K562 (cell line): ENCODE measurements around the gene TIMM50. TPM values are rescaled to one million over a fixed set of nuclear protein-coding genes. Genes with fewer than 3 reads are reported as not detected.

Source experiments
- ELF1 ChIP-seq: fragments of 200-800 bp; sonication (Bioruptor generic); IDR thresholded peaks from 2 replicates; pipeline ENCODE4 v1.6.1; 2016; ENCODE audit warnings: missing genetic modification characterization, missing compliant biosample characterization
- GTF2E2 ChIP-seq: fragments of 200-800 bp; sonication (Bioruptor generic); IDR thresholded peaks from 2 replicates; pipeline ENCODE4 v1.6.1; 2016; ENCODE audit warnings: missing genetic modification characterization, missing compliant biosample characterization
- ID3 ChIP-seq, 2 experiments: fragments of 250-450 bp in 1 of 2; fragments of 450-650 bp in 1 of 2; sonication (Bioruptor Pico) in 1 of 2; IDR thresholded peaks; 2 replicates each; pipeline versions ENCODE4 v1.6.1 to v1.8.0; 2016 to 2021; ENCODE audit warnings: mild to moderate bottlenecking in 2 of 2, moderate library complexity in 2 of 2, missing compliant biosample characterization in 1 of 2, missing genetic modification characterization in 1 of 2
- L3MBTL2 ChIP-seq: fragments of 450-650 bp; IDR thresholded peaks from 2 replicates; pipeline ENCODE4 v1.6.1; 2016; ENCODE audit warnings: mild to moderate bottlenecking, moderate library complexity
- LARP7 ChIP-seq: fragments of 450-650 bp; IDR thresholded peaks from 2 replicates; pipeline ENCODE4 v1.6.1; 2016
- PHF21A ChIP-seq: fragments of 450-650 bp; IDR thresholded peaks from 2 replicates; pipeline ENCODE4 v1.6.1; 2017; ENCODE audit warnings: low read depth, borderline replicate concordance
- POLR2B ChIP-seq: fragments of 450-650 bp; IDR thresholded peaks from 2 replicates; pipeline ENCODE4 v1.6.1; 2018; ENCODE audit warnings: low read depth; ENCODE audit not compliant: partially characterized antibody
- RFX1 ChIP-seq: fragments of 450-650 bp; IDR thresholded peaks from 2 replicates; pipeline ENCODE4 v1.6.1; 2016; ENCODE audit warnings: mild to moderate bottlenecking, moderate library complexity
- SMARCA4 ChIP-seq: fragments of 450-650 bp; IDR thresholded peaks from 2 replicates; pipeline ENCODE4 v1.6.1; 2016
- SMARCE1 ChIP-seq: fragments of 450-650 bp; IDR thresholded peaks from 2 replicates; pipeline ENCODE4 v1.7.1; 2016; ENCODE audit warnings: mild to moderate bottlenecking
- STAT5A ChIP-seq: IDR thresholded peaks from 2 replicates; pipeline ENCODE4 v1.6.1; 2012; ENCODE audit warnings: low read length, inconsistent platforms, borderline replicate concordance
- TBP ChIP-seq: optimal IDR thresholded peaks from 2 replicates; pipeline ENCODE3; 2011; ENCODE audit warnings: low read depth, low read length, improper control_type of control experiment
- THRAP3 ChIP-seq: fragments of 450-650 bp; IDR thresholded peaks from 2 replicates; pipeline ENCODE4 v1.6.1; 2016; ENCODE audit warnings: mild to moderate bottlenecking, inconsistent platforms, borderline replicate concordance
- WHSC1 ChIP-seq: IDR thresholded peaks from one replicate; pipeline ENCODE4 v1.6.1; 2012; ENCODE audit warnings: low read length, control low read depth, inconsistent platforms
- ZBTB12 ChIP-seq: fragments of 250-450 bp; sonication (Bioruptor Pico); IDR thresholded peaks from 2 replicates; pipeline ENCODE4 v1.4.0; 2020
- ZFP30 ChIP-seq: fragments of 250-450 bp; sonication (Bioruptor Pico); IDR thresholded peaks from 2 replicates; pipeline ENCODE4 v1.8.0; 2022; ENCODE audit warnings: moderate library complexity, mild to moderate bottlenecking, inconsistent platforms, borderline replicate concordance
- ZNF212 ChIP-seq: fragments of 450-650 bp; formaldehyde crosslinking; IDR thresholded peaks from 2 replicates; pipeline ENCODE4 v1.4.0; 2020; ENCODE audit warnings: mild to moderate bottlenecking
- ZNF384 ChIP-seq: IDR thresholded peaks from 2 replicates; pipeline ENCODE4 v1.6.1; 2012; ENCODE audit warnings: low read depth, low read length, improper control_type of control experiment
- ZNF444 ChIP-seq: fragments of 250-450 bp; sonication (Bioruptor Pico); IDR thresholded peaks from 2 replicates; pipeline ENCODE4 v1.4.0; 2020; ENCODE audit warnings: mild to moderate bottlenecking, moderate library complexity
- ZNF512 ChIP-seq: IDR thresholded peaks from 2 replicates; pipeline ENCODE4 v1.6.1; 2016; ENCODE audit warnings: missing genetic modification characterization, missing compliant biosample characterization
- polyA plus RNA-seq, 8 experiments: library from polyadenylated mRNA; depleted of rRNA in 4 of 8; stranded (reverse) in 5 of 8; unstranded in 3 of 8; fragments of >200 nt; fragmentation: Nextera tagmentation in 2 of 8; fragmentation: Illumina TruSeq in 1 of 8; extraction: Ambion mirVana in 2 of 8; extraction: Trizol in 1 of 8; gene quantifications; 2 replicates each; pipeline versions ENCODE4 v1.2.1 to v1.2.3, GENCODE V29; 2011 to 2014; ENCODE audit warnings: inconsistent platforms in 1 of 8, missing spikeins in 1 of 8
- total RNA-seq, 7 experiments: library from RNA; depleted of rRNA in 6 of 7; stranded (reverse); fragments of >200 nt in 6 of 7; fragmentation: Illumina TruSeq in 2 of 7; extraction: Trizol in 2 of 7; gene quantifications; 2 replicates each; pipeline versions ENCODE4 v1.2.1 to v1.2.3, GENCODE V29; 2011 to 2021; ENCODE audit warnings: low replicate concordance in 1 of 7
- TF ChIP-seq, protein P1 (sequence below): fragments of 200-800 bp; sonication (Bioruptor generic); IDR thresholded peaks from 2 replicates; pipeline ENCODE4 v1.6.1; 2017; ENCODE audit warnings: missing genetic modification characterization, missing compliant biosample characterization
- TF ChIP-seq, protein P2 (sequence below), 2 experiments: fragments of 450-650 bp; IDR thresholded peaks; 2 replicates each; pipeline ENCODE4 v1.6.1; 2016
- TF ChIP-seq, protein P3 (sequence below): sonication (generic); formaldehyde crosslinking; IDR thresholded peaks from 2 replicates; pipeline ENCODE4 v1.4.0; 2020; ENCODE audit warnings: mild to moderate bottlenecking, missing genetic modification reagents

The TIMM50 gene
- total and polyA plus RNA-seq, 9 of the 15 experiments (the other 6 are each of a cell fraction or from before 2014, with no cell fraction given), result 28.3 to 221 (median 170) TPM

DNA sequence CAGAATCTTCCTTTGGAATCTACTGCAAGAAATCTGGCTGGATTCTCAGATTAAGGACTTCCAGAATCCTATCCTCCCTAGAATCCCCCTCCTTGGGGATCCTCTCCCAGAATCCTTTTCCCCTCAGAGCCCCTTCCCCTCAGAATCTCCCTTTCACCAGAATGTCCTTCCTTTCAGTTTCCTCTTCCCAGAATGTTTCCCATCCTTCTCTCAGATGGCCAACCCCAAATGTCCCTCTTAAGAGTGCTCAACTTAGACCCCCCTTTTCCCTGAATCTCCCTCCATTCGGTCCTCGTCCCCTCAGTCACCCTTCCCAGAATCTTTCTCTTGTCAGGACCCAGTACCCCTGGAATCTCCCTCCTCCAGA, 44.3 kb upstream of the TIMM50 start (continued):
- TF ChIP-seq, protein P1, sequence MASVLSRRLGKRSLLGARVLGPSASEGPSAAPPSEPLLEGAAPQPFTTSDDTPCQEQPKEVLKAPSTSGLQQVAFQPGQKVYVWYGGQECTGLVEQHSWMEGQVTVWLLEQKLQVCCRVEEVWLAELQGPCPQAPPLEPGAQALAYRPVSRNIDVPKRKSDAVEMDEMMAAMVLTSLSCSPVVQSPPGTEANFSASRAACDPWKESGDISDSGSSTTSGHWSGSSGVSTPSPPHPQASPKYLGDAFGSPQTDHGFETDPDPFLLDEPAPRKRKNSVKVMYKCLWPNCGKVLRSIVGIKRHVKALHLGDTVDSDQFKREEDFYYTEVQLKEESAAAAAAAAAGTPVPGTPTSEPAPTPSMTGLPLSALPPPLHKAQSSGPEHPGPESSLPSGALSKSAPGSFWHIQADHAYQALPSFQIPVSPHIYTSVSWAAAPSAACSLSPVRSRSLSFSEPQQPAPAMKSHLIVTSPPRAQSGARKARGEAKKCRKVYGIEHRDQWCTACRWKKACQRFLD (CRISPR knock-in tag), result no peak
- TF ChIP-seq STAT5A (no peak), ELF1 (no peak), PHF21A (no peak), ZNF444 (no peak), SMARCA4 (peak; percentile 15; the same call in 1 of the 2 replicates), THRAP3 (no peak), POLR2B (no peak), LARP7 (0 out of 2 replicates have a peak, but pooled peaks have one; percentile 41), ID3 (CRISPR knock-in tag; IDR thresholded peaks at IDR 0.05) (no peak), ID3 (tag; IDR thresholded peaks at IDR 0.05) (no peak), ZNF384 (no peak), TBP (no peak), L3MBTL2 (0 out of 2 replicates have a peak, but pooled peaks have one; percentile 2), WHSC1 (no peak), ZNF512 (tag) (no peak), RFX1 (no peak), SMARCE1 (peak; percentile 54), ZBTB12 (no peak), ZFP30 (CRISPR knock-in tag) (no peak), GTF2E2 (tag) (no peak), ZNF212 (CRISPR knock-in tag) (no peak)
- TF ChIP-seq, protein P2, sequence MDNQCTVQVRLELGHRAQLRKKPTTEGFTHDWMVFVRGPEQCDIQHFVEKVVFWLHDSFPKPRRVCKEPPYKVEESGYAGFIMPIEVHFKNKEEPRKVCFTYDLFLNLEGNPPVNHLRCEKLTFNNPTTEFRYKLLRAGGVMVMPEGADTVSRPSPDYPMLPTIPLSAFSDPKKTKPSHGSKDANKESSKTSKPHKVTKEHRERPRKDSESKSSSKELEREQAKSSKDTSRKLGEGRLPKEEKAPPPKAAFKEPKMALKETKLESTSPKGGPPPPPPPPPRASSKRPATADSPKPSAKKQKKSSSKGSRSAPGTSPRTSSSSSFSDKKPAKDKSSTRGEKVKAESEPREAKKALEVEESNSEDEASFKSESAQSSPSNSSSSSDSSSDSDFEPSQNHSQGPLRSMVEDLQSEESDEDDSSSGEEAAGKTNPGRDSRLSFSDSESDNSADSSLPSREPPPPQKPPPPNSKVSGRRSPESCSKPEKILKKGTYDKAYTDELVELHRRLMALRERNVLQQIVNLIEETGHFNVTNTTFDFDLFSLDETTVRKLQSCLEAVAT (IDR thresholded peaks at IDR 0.05), result no peak
- TF ChIP-seq, protein P3, sequence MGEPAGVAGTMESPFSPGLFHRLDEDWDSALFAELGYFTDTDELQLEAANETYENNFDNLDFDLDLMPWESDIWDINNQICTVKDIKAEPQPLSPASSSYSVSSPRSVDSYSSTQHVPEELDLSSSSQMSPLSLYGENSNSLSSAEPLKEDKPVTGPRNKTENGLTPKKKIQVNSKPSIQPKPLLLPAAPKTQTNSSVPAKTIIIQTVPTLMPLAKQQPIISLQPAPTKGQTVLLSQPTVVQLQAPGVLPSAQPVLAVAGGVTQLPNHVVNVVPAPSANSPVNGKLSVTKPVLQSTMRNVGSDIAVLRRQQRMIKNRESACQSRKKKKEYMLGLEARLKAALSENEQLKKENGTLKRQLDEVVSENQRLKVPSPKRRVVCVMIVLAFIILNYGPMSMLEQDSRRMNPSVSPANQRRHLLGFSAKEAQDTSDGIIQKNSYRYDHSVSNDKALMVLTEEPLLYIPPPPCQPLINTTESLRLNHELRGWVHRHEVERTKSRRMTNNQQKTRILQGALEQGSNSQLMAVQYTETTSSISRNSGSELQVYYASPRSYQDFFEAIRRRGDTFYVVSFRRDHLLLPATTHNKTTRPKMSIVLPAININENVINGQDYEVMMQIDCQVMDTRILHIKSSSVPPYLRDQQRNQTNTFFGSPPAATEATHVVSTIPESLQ (CRISPR knock-in tag), result no peak
